Peyer's patch (tissue), 4 donors: ENCODE data around the gene LEPROT.

ENCODE experiments used
- CTCF ChIP-seq, 6 experiments: fragments of 450-650 bp in 4 of 6; fragments of 200-600 bp in 2 of 6; sonication (generic) in 1 of 6; IDR thresholded peaks; one replicate each; pipeline ENCODE4 v1.5.1; 2017 to 2019; ENCODE audit warnings: antibody characterized with exemption in 6 of 6, mild to moderate bottlenecking in 3 of 6, moderate library complexity in 1 of 6
- POLR2A ChIP-seq, 2 donors: fragments of 450-650 bp; IDR thresholded peaks; one replicate each; pipeline ENCODE4 v1.5.1; 2017; ENCODE audit warnings: antibody characterized with exemption in 2 of 2, mild to moderate bottlenecking in 2 of 2, moderate library complexity in 2 of 2

DNA sequence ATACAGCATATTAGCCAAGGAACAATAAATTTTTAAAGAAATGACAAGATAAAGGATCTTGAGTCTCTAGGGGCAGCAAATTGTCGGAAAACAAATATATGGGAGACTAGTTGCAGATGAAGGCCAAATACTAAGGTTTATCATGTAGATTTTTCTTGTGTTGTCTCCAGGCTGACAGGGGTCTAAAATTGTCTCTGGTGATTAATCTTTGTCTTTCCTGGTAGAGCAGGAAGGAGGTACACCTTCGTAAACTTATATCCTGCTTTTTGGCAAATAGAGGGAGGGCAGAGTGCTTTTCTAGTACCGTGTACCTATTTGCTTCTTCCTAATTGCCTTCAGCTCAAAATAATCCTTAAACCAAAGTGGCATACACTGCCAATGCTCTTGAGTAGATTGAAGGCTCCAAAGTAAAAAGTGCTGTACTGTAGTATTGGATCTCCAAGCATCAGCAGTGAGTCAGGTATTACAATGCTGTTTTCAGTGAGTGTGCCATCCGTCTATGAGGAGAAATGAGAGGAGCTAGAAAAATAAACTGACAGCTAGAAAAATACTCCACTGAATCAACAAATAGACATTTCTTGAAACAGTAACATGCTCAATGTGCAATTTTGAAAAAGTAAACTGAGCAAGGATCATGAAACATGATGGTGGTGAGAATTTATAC, 1.8 kb upstream of the LEPROT start:
- TF ChIP-seq CTCF (IDR thresholded peaks at IDR 0.05) = no peak
- TF ChIP-seq POLR2A (IDR thresholded peaks at IDR 0.05) = no peak
